ENCODE measurements around the gene ANKRD49. TPM values are rescaled to one million over a fixed set of nuclear protein-coding genes. Genes with fewer than 3 reads are reported as not detected.
A peak's percentile ranks its signal among the peaks of the same experiment; 100 is the strongest.
"Not testable (repeated sequence)": the region's sequence is repeated elsewhere in the genome, so short reads cannot be mapped to it uniquely, and the experiment has no call there.

ANKRD49 gene
- 8.5 and 16.4 TPM in 2 replicates for total RNA-seq (2014; rRNA removed; shearing (Covaris generic))

GRCh38 chr11:94493281-94494125 is at the start of gene ANKRD49, which contains the start of gene MRE11:
Gene ANKRD49, plus strand, starts transcription at chr11:94493984. Its CDS starts 2,710 bp downstream, at chr11:94496694.
Gene MRE11, minus strand, starts transcription at chr11:94493844. Its CDS starts 1,043 bp downstream, at chr11:94492801.
- peak; percentile 98 for DNase-seq (ENCODE audit: low read depth)

- no peak for DNase-seq (ENCODE audit: low read depth)
Measured at GRCh38 chr11:94445641-94446040, 48.1 kb upstream of the ANKRD49 start.

- DNase-seq (ENCODE audit: low read depth): no peak
Measured at GRCh38 chr11:94447149-94447548, 46.6 kb upstream of the ANKRD49 start.

- no peak for DNase-seq (ENCODE audit: low read depth)
Measured at GRCh38 chr11:94449029-94449428, 44.8 kb upstream of the ANKRD49 start.

DNA sequence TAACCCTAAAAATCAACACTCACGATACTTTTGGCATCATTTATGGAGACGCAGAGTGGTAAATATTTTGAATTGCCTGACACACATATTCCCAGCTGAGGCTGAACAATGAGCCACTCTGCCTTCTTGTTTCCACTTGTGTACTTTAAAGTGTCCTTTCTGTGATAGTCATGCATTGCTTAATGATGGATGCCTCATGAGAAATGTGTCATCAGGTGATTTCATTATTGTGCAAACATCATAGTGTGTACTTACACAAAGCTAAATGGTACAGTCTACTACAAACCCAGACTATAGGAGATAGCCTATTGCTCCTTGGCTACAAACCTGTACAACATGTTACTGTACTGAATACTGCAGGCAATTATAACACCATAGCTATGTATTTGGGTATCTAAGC is 44.3 kb upstream of the ANKRD49 start:
- peak; percentile 15 for DNase-seq (ENCODE audit: low read depth)

DNA sequence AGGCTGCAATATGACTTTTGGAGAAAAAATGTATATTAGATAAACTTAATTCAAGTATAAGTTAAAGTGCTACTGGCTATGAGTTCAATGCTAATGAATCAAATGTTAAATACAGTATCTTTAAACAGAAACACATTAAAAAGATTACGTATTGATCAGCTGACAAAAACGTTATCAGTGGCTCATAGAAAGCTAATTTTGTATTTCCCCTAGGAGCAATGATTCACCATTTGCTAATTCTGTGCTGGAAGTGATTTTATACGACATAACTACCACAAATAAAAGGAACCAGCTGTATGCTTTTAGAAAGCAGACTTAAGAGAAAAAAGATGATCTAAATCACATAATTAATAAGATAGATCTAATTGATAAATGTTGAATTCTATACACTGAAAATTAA is 43.7 kb upstream of the ANKRD49 start:
- no peak for DNase-seq (ENCODE audit: low read depth)

GRCh38 chr11:94452988-94453387 is 40.8 kb upstream of the ANKRD49 start:
- DNase-seq (ENCODE audit: low read depth): no peak

DNA sequence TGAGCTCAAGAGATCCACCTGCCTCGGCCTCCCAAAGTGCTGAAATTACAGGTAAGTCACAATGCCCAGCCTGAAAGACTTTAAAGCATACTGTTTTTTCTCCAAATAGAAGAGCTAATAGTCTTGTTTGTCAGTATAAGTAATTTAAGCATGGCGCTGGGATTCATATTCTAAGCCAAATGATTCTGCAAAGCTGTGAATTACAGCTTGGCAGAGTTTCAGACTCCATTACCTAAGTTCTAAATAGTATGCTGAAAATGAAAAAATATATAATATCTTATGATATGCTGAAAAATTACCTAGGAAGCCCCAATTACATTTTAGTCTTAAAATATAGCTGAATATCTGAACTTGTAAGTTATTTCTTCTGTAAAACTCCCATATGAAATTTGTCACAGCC is 39.5 kb upstream of the ANKRD49 start:
- no peak for DNase-seq (ENCODE audit: low read depth)

DNA sequence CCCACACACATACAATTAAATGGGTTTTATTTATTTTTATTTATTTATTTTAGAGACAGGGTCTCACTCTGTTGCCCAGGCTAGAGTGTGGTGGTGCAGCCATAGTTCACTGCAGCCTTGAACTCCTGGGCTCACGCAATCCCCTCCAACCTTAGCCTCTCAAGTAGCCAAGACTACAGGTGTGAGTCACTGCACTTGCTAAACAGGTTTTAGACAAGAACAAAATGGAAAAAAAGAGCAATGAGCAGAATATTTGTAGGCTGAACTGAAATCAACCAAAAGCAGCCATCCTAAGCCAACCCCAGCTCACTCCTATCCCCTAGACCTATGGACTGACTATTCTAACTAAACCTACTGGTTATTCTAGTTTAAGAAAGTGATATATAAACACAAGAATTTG is 37.9 kb upstream of the ANKRD49 start:
- no peak for DNase-seq (ENCODE audit: low read depth)

DNA sequence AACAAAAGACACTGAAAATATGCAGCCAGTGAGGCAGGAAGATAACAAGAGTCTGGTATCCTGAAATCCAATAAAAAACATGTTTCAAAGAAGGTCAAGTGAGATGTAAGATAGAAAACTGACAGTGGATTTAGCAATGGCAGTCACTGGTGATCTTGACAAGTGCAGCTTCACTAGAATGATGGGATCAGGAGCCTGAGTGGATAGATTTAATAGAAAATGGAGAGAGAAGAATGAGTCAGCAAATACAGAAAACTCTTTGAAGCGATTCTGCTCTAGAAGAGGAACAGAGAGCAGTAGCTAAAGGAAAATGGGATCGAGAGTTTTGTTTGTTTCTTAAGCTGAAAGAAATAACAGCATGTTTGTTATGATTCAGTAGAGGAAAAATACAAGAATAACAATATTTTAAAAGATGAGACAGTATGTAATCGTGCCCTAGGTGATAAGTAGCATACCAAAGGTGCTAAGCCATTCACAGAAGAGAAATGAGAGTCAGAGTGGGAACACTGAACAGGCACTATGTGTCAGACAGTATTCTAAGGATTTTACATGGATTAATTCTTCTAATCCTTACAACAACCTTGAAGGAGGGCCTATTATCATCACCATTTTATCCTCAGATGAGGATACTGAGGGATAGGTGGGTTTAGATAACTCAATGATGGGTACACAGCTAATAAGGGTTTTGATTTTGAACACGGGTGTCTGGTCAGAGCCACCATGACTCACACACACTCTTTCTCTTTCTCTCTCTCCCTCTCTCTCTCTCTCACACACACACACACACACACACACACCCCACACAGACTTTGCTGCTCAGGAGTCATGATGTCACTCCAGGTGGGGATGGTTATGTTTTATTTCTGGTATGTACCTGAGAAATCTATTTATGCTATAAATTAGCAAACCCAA is 36.4 kb upstream of the ANKRD49 start:
- no peak for DNase-seq (ENCODE audit: low read depth)

DNA sequence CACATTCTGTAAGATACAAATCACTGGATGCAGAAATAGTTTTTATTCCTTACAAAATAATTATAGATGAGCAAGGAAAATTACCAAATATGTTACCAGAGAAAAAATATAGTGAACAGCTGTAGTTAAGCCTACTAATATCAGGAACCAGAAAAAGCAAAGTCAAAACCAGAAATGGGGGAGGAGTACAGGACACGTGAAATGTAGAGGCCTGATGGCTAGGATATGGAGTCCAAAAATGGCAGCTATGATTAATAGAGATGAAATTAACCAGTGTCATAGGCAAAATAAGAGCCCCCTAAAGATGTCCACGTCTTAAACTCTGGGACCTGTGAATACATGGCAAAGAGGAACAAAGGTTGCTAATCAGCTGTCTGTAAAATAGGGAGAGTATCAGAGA is 34.2 kb upstream of the ANKRD49 start:
- no peak for DNase-seq (ENCODE audit: low read depth)

DNA sequence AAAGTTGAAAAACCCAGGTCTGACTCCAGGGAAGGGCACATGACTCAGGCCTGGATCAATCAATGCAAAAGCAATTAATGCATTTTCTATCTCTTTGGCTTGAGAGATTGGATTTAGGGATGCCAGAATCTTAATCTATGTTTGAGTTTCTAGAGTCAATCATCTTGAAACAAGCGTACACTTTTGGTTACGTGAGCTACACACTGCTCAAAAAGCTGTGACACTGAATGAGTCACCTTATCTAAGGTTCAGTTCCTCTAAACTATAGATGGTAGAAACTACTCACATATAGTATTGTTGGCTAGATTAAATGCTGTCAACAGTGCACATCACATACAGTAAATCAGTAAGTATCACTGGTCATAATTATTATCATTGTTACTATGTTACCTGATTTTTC is 24.4 kb upstream of the ANKRD49 start:
- DNase-seq (ENCODE audit: low read depth): no peak

DNA sequence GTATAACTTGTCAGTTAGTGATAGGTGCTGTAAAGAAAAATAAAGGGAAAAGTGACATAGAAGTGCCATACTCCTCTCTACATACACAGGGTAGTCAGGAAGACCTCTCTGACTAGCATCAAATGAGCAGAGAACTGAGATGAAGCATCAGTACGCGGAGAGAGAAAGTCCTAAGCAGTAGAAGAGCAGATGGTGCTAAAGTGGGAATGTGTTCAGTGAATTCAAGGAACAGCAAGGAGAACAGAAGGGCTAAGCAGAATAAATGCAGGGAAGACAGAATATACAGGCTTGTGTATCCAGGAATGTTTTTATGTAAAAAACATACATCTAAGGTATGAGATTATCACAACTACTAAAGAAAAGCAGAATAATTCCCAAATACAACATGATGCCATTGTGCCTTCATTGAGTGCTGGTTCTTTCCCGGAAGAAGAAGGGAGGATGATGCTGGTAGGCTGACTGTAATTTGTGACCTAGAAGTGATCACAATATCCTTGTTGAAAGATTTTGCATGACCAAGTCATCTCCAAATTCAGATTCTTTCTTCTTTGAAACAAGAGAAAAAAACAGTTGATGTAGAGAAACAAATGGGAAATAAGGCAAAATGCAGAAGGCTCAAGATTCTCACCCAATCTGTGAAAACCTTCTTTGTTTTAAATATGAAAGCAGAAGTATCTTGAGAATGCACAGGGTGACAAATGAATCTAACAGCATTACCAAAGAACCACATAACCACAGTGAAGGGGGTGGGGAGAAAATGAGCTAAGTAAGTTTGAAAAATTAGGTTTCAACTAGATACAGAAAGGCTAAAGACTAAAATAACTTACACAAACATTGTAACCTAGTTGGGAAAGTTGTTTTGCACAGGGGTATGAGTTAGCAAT is 20.6 kb upstream of the ANKRD49 start:
- DNase-seq (ENCODE audit: low read depth): no peak

DNA sequence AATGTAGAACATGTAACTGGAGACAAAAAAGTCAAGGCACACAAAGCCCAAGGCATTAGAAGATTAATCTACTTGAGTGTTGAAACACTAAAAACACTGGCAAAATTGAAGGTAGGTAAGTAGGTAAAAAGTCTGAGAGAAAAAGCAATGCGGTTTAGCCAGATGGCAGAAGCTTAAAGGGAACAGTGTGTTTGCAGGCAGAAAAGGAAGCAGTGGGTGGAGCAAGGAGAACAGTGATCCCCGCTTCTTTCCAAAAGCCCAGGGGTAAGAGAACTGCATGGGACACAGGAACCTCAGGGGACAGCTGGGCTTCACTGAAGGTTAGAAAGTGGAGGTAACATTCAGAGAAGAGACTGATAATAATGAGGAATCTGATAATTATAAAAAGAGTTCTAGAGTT is 16.2 kb upstream of the ANKRD49 start:
- no peak for DNase-seq (ENCODE audit: low read depth)

DNA sequence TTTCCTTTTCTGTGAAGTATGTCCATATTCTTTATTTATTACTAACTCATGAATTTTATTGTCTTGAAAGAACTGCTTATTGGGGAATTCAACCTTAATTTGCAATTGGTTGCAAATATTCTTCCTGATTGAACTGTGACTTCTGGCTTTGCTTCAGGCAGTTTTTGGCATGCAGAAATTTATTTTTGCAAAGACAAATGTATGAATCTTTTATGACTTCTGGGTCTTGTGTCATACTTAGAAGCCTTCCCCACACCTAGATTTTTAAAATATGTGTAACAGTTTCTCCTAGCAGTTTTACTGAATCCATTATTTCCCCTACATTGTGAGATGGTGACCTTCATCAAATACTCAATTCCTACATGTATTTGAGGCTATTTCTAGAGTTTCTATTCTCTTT is 12.4 kb upstream of the ANKRD49 start:
- DNase-seq (ENCODE audit: low read depth): no peak

DNA sequence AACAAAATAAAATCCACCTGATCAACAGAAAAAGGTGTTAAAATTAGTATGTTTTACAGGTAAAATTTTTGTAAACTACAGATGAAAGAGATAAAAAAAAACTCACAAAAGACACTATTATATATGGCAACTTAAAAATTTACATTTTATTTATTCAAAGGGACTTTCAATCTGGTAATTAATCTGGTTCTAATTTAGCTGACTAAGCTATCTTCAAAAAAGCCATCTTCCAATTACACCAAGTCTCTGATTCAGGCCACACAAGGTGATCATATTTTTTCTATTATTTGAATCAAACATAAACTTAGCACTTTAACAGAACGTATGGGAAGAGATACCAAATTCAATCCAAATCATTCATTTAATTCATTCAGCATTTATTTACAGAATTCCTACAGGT is 7.7 kb upstream of the ANKRD49 start:
- no peak for DNase-seq (ENCODE audit: low read depth)

DNA sequence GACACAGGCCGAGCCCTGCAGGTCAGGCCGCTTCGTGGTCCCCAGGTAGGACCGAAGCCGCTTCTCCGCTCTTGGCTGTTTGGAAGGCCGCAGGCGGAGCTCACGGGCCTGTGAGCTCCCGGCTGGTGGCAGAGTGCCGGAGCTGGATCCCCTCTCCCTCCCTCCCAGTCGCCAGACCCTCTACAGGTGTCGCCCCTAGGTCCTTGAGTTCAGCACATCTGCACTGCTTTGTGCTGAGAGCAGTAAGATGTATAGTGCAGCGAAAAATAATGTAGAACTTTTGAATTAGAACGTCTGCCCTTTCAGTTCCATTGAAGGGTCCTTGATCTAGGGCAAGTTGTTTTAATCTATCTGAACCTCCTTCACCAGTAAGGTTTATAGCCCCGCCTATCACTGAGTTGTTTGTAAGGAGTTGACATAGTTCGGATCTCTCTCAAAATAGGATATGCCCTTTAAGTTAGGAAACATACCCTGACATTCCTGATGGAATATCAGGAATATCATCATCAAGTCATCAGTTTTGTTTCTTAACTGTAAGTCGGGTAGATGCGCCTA is 419 bp downstream of the ANKRD49 start:
- DNase-seq (ENCODE audit: low read depth): no peak

DNA sequence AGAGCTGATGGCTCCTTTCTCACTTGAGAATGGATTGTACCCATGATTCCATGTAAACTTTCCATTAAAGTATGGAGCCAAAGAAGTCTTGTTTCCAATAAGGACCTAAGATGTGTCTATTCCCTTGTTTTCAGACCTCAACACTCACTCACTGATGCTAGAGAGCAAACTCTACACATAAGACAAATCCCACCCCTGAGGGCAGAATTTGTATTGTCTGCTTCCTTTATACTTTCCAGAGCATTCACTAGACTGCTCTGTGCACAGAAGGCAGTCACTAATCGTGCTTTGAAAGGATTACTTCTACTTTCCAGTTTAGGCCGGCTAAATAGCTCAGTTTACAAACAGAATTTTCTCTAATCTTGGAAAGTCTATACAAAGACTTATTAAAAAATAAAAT is 6.4 kb downstream of the ANKRD49 start:
- DNase-seq (ENCODE audit: low read depth): no peak

DNA sequence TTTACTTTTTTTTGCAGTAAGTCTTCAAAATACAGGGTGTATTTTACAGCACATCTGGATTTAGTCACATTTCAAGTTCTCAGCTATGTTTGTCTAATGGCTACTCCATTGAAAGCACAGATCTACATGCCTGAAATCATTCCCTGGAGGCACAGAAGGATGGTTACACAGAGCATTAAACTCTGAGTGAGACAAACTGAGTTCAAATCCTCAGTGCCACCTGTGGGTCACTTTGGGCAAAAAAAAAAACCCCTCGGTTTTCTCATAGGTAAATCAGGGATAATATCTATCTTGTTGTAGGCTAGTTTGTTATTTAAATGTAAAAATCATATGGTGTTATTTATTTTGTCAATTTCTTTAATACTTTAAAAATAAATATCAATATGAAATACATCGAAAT is 7.7 kb downstream of the ANKRD49 start:
- DNase-seq (ENCODE audit: low read depth): no peak

GRCh38 chr11:94504689-94505293 is 11.0 kb downstream of the ANKRD49 start:
- peak; percentile 23 for DNase-seq (ENCODE audit: low read depth)

DNA sequence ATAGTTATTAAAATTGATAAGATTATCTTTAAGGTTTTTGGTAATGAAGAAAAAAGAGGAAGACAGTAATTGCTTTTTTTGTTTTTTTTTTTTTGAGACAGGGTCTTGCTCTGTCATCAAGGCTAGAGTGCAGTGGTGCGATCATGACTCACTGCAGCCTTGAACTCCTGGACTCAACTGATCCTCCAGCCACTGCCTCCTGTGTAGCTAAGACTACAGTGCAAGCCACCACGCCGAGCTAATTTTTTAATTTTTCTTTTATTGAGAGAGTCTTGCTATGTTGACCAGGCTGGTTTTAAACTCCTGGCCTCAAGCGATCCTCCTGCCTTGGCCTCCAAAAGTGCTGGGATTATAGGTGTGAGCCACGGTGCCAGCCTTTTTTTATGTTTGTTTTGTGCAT is 12.7 kb downstream of the ANKRD49 start:
- not testable (repeated sequence) for DNase-seq (ENCODE audit: low read depth)

Data from Daoy (cell line).